Activated gamma-delta T cell treated with anti-CD3 and anti-CD28 coated beads, Interleukin-2, amount 50 U/mL, for 16 hours (primary cell): ENCODE results near the gene LIMA1.
"Not testable (repeated sequence)": the region's sequence is repeated elsewhere in the genome, so short reads cannot be mapped to it uniquely, and the experiment has no call there.

Experiments used
- DNase-seq: peaks from one replicate; pipeline ENCODE4 v3.0.0-alpha.2; 2020; ENCODE audit warnings: low read depth

LIMA1 gene

DNA sequence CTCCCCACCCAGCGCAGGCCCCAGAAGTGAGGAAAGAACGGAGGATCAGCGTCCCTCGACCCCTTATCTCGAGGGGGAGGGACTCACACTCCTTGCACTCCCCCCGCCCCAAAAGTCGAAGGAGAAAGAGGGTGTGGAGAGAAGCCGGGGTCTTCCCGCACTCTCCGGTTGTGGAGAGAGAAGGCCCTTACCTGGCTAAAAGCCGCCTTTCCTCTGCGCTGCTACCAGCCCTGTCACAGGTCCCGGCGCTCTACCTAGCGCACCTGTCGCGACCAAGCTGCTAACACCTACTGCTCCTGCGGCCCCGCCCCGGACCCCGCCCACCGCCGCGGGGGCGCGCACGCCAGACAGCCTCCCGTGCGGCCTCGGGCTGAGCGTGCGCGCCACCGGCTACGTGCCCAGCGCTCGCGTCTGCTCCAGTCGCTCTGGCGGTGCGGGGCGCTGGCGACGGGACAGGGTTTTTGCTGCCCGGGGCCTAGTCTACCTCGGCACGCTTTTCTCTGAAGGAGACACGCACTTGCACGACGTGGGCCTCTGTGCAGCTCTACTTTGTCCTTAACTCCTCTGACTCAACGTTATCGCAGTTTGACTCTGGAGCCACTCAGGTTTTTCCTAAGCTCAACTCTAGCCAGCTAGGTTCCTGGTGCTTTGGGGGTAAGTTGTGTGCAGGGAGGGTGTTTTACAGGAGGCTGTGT, at the start of gene LIMA1:
Gene LIMA1, minus strand, starts transcription at position 292 of the 695 bp plus-strand sequence. CDS start 34,769 bp downstream, outside the sequence.
- DNase-seq: peak; percentile 89

DNA sequence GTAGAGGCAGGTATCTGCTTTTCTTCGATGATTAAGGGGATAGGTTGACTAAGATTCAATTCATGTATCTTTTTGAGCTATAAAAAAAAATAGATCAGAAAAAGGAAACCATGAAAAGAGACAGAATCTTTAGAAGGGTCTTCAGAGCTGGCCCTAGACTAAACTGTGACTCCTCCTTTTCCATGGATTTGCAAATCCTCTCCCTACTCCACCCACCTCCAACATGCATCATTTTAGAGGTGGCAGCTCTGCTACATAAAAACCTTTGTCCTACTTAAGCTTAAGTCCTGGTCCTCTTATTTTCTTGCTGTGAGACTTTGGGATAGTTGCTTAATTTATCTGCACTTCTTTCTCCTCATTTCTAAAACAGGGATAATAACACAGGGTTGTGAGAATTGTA, 48.4 kb upstream of the LIMA1 start:
- DNase-seq: no peak

DNA sequence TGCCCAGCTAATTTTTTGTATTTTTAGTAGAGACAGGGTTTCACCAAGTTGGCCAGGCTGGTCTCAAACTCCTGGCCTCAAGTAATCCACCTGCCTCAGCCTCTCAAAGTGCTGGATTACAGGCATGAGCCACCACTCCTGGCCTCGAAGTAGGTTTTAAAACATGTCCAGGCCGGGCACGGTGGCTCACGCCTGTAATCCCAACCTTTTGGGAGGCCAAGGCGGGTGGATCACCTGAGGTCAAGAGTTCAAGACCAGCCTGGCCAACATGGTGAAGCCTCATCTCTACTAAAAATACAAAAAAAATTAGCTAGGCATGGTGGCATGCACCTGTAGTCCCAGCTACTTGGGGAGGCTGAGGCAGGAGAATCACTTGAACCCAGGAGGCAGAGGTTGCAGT, 45.3 kb upstream of the LIMA1 start:
- DNase-seq: not testable (repeated sequence)

DNA sequence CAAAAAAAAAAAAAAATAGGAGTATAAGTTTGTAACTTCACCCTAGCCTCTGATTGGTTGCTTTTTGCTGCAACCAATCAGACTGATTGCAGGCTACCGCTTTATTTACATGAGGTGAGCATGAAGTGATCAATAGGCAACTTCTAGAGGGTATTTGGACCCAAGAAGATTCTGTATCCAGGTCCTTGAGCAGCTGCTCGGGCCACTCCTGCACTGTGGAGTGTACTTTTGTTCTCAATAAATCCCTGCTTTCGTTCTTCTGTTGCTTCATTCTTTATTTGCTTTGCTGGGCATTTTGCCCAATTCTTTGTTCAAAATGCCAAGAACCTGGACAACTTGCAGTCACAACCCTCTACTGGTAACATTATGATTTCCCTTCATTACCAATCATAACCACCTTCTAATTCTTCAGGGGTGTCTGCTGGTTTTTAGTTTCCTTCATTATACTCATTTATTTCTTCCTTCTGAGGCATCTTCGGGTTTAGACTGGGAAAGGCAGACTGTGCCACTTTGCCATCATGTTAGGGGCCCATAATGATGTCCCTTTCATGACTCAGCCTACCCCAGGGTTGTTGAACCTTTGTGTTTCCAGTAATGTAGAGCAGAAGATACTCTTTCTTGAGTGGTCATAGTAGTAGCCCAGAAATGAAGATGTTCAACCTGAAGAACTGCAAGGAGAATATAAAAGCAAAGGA, 43.4 kb upstream of the LIMA1 start:
- no peak for DNase-seq

DNA sequence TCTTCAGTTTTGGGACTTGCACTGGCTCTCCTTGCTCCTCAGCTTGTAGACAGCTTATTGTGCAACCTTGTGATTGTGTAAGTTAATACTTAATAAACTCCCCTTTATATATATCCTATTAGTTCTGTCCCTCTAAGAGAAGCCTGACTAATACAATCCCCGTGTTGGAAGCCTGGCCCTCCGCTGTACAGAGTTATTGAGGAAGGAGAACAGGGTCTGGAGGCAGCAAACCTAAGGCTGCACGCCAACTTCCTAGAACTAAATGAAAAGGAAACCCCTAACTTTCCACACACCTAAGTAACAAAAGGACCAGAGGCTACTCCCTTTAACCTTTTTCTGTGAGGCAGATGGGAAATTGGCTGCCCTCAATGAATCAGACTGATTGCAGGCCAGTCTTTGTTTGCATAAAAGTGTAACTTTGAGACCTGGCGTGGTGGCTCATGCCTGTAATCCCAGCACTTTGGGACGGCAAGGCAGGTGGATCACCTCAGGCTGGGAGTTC, 42.6 kb upstream of the LIMA1 start:
- DNase-seq: no peak

DNA sequence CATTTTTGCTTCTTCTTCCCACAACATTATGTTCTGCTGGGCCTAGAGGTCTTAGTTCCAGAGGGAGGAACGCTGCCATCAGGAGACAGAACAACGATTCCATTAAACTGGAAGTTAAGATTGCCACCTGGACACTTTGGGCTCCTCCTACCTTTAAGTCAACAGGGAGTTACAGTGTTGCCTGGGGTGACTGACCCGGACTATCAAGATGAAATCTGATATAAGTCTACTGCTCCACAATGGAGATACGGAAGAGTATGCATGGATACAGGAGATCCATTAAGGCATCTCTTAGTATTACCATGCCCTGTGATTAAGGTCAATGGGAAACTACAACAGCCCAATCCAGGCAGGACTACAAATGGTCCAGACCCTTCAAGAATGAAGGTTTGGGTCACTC, 41.5 kb upstream of the LIMA1 start:
- not testable (repeated sequence) for DNase-seq

DNA sequence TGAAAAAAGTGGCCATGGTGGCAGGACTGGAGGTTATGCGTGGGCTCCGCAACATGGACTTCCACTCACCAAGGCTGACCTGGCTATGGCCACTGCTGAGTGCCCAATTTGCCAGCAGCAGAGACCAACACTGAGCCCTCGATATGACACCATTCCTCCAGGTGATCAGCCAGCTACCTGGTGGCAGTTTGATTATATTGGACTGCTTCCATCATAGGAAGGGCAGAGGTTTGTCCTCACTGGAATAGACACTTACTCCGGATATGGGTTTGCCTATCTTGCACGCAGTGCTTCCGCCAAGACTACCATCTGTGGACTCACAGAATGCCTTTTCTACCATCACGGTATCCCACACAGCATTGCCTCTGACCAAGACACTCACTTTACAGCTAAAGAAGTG, 40.8 kb upstream of the LIMA1 start:
- not testable (repeated sequence) for DNase-seq

DNA sequence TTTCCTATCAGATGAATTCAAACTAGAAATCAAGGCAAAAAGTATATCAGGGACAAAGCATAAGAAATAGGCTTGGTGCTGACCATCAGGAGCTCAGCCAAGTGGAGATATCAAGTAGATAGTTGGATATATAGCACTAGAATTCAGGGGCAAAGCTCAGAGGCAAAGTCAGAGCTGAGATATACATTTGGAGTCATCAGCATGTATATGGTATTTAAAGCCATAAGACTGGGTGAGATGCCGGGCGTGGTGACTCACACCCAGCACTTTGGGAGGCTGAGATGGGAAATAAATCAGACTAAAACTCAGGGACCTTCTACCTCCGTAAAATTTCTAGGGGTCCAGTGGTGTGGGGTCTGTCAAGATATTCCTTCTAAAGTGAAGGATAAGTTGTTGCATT, 38.9 kb upstream of the LIMA1 start:
- no peak for DNase-seq

DNA sequence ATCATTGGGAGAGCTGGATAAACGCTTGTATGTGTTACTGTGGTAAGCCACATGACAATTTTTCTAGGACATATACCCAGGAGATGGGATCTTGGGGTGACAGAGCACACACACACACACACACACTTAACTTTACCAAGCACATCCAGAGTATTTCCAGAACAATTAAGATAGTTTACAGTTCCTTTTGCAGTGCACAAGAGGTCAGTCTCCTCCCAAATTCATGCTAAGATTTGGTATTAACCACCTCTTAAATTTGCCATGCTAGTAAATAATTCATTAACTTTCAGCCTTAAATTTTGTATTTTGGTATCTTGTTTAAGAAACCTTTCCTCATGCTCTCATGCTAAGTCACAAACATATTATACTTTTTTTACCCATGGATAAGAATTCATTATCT, 33.9 kb upstream of the LIMA1 start:
- DNase-seq: no peak

DNA sequence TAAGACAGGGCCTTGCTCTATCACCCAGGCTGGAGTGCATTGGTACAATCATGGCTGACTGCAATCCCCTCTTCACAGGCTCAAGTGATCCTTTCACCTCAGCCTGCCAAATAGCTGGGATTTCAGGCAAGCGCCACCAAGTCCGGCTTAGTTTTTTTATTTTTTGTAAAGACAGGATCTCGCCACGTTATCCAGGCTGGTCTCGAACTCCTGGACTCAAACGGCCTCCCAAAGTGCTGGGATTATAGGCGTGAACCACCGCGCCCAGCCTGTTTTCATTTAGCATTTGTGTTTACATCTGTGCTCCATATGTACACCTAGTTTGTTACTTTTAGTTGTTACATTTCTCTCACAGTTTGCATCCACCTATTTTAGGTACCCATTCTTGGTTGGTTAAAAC, 32.5 kb upstream of the LIMA1 start:
- no peak for DNase-seq

DNA sequence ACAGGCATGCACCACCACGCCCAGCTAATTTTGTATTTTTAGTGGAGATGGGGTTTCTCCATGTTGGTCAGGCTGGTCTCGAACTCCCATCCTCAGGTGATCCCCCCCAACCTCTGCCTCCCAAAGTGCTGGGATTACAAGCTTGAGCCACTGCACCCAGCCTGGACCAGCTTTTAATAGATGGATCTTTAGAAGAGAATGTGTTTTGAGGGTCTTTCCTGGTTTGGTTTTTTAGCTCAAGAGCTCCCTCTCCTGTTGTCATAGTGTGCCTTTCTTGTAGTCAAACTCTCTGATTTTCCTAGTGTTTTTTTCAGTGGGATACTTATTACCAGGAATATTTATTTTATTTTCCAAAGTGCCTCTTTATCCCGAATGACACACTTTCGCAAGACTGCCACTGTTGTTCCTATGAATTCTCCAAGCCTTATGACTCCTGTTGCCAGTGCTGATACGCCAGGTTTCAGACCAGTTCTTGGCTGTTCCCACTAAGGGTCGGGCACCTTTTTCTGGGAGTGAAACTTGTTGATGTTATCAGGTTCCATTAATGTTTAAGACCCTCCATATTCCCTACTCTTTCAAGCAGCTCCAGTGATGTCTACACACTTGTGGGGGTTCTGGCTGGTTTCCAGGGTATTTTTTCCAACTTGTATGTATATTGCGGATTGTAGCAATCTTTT, 31.5 kb upstream of the LIMA1 start:
- DNase-seq: no peak

DNA sequence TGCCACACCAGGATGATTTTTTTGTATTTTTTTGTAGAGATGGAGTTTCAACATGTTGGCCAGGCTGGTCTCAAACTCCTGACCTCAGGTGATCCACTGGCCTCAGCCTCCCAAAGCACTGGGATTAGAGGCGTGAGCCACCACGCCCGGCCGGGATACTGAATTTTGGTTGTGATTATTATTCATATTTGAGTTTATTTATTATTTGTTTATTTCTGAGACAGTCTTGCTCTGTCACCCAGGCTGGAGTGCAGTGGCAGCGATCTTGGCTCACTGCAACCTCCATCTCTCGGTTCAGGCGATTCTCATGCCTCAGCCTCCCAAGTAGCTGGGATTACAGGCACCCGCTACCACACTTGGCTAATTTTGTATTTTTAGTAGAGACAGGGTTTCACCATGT, 30.7 kb upstream of the LIMA1 start:
- DNase-seq: not testable (repeated sequence)

DNA sequence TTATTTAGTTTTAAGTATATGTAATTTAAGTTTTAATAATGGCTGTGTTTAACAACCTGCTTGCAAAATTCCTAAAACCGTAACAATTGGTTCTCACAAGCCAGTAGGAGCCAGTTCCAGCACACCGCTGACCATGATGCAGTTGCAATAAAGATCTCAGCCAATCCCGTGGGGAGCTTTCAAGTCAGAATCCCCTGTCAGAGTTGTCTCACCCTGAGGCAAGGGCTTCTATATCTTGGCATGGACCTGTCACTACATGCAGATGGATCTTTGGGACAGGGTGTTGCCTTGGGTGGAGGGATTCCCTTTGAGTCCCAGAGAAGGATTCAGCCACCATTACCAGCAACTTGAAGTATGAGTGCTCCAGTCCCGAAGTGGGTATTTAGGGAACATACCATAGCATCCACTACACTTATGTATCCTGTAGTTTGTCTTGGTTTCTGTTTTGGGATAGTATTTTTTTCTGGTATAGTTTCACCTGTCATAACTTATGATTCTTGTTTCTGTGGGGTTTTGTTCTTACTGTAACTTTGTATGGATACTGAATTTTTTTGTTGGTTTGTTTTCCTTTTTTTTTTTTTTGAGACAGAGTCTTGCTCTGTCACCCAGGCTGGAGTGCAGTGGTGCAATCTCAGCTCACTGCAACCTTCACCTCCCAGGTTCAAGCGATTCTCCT, 30.1 kb upstream of the LIMA1 start:
- DNase-seq: no peak

DNA sequence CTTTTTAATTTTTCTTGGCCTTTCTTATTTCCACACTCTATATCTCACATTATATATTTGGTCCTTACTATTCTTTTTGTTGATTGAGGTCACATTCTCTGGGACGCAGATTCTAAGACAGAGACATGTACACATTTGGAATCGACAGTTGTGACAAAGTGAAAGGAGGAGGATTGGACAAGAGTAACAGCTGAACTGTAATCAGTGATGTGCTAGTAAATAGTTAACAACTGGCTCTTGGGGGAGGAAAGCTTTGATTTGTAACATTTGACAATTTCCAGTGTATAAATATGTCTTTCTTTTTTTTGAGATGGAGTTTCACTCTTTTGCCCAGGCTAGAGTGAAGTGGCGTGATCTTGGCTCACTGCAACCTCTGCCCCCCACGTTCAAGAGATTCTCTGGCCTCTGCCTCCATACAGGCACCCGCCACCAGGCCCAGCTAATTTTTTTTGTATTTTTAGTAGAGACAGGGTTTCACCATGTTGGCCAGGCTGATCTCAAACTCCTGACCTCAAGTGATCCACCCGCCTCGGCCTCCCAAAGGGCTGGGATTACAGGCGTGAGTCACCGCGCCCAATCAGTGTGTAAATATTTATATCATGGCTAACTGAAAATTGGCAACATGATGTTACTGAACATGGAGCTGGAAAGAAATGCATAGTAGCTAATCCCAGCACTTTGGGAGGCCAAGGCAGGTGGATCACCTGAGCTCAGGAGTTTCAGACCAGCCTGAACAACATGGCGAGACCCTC, 28.7 kb upstream of the LIMA1 start:
- not testable (repeated sequence) for DNase-seq

DNA sequence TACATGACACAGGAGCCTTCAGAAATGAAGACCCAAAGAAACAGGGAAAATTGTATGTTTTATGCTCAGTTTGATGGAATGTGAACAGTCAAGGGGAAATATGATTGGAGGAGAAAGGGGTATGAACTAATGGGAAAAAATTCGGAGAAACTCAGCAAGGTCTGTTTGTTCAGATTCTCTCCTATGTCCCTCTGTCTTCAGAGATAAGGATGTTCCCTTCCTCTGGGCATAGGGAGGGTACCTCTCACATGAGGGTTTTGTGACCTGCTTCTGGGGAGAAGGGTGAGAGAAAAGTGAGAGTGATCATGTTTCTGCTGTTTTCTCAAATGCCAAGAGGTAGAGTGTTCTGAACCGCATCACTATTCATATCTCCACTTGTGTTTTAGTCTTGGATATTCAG, 26.6 kb upstream of the LIMA1 start:
- no peak for DNase-seq

DNA sequence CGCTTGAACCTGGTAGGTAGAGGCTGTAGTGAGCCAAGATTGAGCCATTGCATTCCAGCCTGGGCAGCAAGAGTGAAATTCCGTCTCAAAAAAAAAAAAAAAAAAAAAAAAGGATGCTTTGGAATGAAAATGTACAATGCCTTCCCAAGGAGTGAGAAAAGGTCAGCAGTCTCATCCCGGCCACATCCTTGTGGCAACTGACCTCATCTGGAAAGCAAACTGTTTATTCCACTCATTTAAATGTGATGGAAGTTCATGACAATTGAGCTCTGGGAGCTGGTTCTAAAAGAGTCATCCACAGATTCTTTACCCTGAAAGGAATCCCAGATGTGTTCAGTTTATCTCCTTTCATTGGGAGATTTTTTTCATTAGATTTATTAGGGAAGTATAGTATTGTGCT, 19.4 kb upstream of the LIMA1 start:
- no peak for DNase-seq

DNA sequence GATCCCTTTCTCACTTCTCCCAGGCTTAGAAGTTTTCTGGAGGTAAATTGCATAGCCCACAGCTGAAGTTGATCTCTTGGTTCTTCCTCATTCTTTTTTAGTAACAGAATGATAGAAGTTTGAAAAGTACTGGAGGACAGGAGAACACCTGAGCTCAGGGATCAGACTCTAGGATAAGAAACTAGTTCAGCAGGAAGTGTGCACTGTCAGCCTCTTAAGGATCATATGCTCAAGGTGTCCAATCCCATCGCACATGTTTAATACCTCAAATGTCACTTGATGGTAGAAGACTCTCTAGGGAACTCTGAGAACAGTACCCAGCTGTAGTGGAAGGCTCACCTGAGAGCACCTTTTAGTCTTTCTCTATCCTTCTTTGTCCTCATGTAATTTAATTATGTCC, 14.7 kb upstream of the LIMA1 start:
- DNase-seq: no peak

DNA sequence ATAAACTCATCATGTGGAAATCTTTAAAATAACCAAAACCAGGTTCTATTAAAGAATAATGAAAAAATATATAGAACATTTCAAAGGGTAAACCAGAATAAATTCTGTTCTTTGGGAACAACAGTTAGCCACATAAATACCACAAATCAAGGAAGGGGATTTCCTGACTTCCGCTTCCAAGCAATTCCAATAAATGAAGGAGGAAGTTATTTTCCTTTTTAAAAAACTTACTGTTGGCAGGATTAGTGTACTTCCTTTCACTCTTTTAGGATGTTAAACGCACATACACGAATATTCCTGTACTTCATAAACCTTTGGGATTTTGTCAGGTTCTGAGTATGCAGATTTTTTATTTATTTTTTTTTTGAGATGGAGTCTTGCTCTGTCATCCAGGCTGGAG, 13.7 kb upstream of the LIMA1 start:
- DNase-seq: no peak

DNA sequence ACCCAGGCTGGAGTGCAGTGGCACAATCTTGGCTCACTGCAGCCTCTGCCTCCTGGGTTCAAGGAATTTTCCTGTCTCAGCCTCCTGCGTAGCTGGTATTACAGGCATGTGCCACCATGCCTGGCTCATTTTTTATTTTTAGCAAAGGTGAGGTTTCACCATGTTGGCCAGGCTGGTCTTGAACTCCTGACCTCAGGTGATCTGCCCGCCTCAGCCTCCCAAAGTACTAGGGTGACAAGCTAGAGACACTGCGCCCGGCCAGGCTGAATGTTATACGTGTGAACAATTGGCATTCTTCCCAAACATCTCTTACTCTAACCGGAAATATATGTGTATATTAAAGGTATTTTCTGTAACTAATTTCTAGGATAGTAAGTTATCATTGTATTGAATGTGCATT, 13.2 kb upstream of the LIMA1 start:
- no peak for DNase-seq

DNA sequence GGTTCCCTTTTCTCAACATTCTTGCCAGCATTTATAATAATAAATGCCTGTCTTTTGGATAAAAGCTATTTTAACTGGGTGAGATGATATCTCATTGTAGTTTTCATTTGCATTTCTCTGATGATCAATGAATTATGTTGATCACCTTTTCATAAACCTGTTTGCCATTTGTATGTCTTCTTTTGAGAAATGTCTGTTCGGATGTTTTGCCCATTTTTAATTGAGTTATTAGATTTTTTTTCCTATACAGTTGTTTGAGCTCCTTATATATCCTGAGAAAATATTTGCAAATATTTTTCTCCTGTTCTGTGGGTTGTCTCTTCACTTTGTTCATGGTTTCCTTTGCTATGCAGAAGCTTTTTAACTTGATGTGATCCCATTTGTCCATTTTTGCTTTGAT, 8.1 kb upstream of the LIMA1 start:
- DNase-seq: no peak

DNA sequence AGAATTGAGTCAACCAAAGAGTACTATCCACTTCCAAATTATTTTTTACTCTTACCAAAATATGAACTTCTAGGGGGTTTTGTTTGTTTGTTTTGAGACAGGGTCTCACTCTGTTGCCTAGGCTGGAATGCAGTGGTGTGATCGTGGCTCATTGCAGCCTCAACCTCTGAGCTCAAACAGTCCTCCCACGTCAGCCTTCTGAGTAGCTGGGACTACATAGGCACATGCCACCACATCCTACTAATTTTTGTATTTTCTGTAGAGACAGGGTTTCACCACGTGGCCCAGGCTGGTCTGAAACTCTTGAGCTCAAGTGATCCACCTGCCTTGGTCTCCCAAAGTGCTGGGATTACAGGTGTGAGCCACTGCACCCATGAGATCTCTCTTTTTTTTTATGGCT, 7.4 kb upstream of the LIMA1 start:
- not testable (repeated sequence) for DNase-seq

DNA sequence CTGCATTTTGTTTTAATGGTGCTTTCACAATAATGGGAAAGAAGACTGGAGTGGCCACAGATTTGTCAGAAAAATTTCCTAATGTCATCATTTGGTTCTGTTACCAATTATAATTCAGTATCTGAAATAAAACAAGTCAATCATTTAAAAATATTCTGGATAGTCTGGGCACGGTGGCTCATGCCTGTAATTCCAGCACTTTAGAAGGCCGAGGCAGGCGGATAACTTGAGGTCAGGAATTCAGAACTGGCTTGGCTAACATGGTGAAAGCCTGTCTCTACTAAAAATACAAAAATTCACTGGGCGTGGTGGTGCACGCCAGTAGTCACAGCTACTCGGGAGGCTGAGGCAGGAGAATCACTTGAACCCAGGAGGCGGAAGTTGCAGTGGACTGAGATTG, 4.0 kb upstream of the LIMA1 start:
- DNase-seq: no peak
